Ammon's horn (tissue), 1 donor: ENCODE measurements around the gene MBD3L1.

ENCODE experiments used
- DNase-seq: peaks from one replicate; pipeline ENCODE4 v3.0.0-alpha.2; 2016; ENCODE audit warnings: low spot score

Gene MBD3L1

GRCh38 chr19:8832132-8833021 lies at the start of gene MBD3L1, which contains the start of gene ZNF558:
Gene MBD3L1 (plus strand): TSS chr19:8832377. CDS start chr19:8842679, 10,302 bp downstream.
Gene ZNF558 (minus strand): TSS chr19:8832304. CDS start chr19:8822659, 9,645 bp downstream.
- peak; percentile 100 for DNase-seq

GRCh38 chr19:8794823-8795222 lies 37.4 kb upstream of the MBD3L1 start:
- DNase-seq = no peak

GRCh38 chr19:8806661-8807060 lies 25.5 kb upstream of the MBD3L1 start:
- no peak for DNase-seq

- no peak for DNase-seq
Measured at GRCh38 chr19:8811315-8812172, 20.6 kb upstream of the MBD3L1 start.

GRCh38 chr19:8814176-8814575 lies 18.0 kb upstream of the MBD3L1 start:
- no peak for DNase-seq

- no peak for DNase-seq
Measured at GRCh38 chr19:8815780-8816179, 16.4 kb upstream of the MBD3L1 start.

GRCh38 chr19:8820234-8820633 lies 11.9 kb upstream of the MBD3L1 start:
- no peak for DNase-seq

- no peak for DNase-seq
Measured at GRCh38 chr19:8821748-8822241, 10.4 kb upstream of the MBD3L1 start.

GRCh38 chr19:8826371-8826770 lies 5.8 kb upstream of the MBD3L1 start:
- DNase-seq = no peak

GRCh38 chr19:8827277-8827676 lies 4.9 kb upstream of the MBD3L1 start:
- DNase-seq = no peak

GRCh38 chr19:8831373-8831772 lies 804 bp upstream of the MBD3L1 start:
- DNase-seq = no peak

GRCh38 chr19:8831832-8832131 lies 395 bp upstream of the MBD3L1 start:
- no peak for DNase-seq

GRCh38 chr19:8835446-8835845 lies 3.3 kb downstream of the MBD3L1 start:
- no peak for DNase-seq

GRCh38 chr19:8835877-8836276 lies 3.7 kb downstream of the MBD3L1 start:
- DNase-seq = no peak

GRCh38 chr19:8840708-8841107 lies 8.5 kb downstream of the MBD3L1 start:
- no peak for DNase-seq

- no peak for DNase-seq
Measured at GRCh38 chr19:8846819-8847218, 14.6 kb downstream of the MBD3L1 start.

GRCh38 chr19:8849232-8849631 lies 17.1 kb downstream of the MBD3L1 start:
- no peak for DNase-seq

- no peak for DNase-seq
Measured at GRCh38 chr19:8850488-8850887, 18.3 kb downstream of the MBD3L1 start.

- no peak for DNase-seq
Measured at GRCh38 chr19:8858260-8858659, 26.1 kb downstream of the MBD3L1 start.

GRCh38 chr19:8866344-8866743 lies 34.2 kb downstream of the MBD3L1 start:
- DNase-seq = no peak

- no peak for DNase-seq
Measured at GRCh38 chr19:8877854-8878705, 45.9 kb downstream of the MBD3L1 start.
